Left lobe of liver (tissue), 2 donors: ENCODE measurements around the gene C2CD2. TPM values are rescaled to one million over a fixed set of nuclear protein-coding genes. Genes with fewer than 3 reads are reported as not detected.

Experiments used
- ATAC-seq: fragments of 200-7000 bp; cut with Tn5 transposase; one replicate; pipeline ENCODE4 v1.9.1; 2020; ENCODE audit warnings: mild to moderate bottlenecking, moderate library complexity
- DNase-seq: peaks from one replicate; pipeline ENCODE4 v3.0.0-alpha.2; 2020; ENCODE audit warnings: low spot score
- total RNA-seq: library from RNA; stranded (reverse); gene quantifications from one replicate; pipeline ENCODE4 v1.2.1, GENCODE V29; 2021
- donor health status: DM: no; HTN: no; CAD: no; lungs with moderate emphysema.
- donor health status: DM: no; HTN: yes; CAD: no.

Gene C2CD2
- total RNA-seq, 1 donor from 2014 or later: 10.5 TPM

DNA sequence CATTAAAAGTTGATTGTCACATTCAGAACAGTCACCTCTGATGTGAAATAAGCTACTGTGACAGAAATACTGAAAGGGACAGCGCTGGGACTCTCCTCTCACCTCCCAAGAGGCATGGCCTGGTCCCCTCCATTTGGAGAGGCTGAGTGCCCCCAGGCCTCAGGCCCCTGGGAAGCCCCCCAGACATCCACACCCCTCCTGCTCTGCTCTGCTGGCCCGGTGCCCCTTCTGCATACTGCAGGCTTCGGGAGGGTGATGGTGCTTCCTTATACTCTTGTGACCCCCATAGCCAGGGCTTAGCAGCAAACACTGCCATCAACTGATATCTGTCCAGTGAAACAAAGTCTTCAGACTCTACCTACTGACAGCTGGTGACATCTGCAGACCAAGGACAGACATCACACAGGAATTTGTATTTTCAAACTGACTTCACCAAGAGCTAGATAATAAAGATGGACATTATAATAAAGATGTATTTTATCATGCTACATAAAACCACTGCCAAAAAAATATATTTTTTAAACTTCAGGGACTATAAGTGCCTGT, 36.9 kb downstream of the C2CD2 start:
- no peak for DNase-seq
- ATAC-seq: no peak

DNA sequence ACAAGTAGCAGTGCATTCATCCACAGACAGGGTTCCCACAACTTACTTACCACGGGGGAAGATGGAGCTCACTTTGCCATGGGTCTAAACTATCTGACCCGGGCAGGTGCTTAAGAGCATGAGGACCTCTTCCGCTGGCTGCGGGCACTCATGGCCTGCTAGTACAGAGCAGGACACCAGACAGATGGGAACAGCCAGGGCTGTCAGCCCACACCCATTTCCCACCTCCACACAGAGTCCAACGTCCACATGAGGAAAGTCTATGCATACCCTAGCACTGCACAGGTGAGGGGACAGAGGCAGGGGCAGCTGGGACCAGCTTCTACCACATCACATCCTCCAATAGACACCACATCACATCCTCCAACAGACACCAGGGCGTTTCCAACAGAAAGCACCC, 38.9 kb downstream of the C2CD2 start:
- peak; percentile 29 for ATAC-seq
- DNase-seq: no peak

DNA sequence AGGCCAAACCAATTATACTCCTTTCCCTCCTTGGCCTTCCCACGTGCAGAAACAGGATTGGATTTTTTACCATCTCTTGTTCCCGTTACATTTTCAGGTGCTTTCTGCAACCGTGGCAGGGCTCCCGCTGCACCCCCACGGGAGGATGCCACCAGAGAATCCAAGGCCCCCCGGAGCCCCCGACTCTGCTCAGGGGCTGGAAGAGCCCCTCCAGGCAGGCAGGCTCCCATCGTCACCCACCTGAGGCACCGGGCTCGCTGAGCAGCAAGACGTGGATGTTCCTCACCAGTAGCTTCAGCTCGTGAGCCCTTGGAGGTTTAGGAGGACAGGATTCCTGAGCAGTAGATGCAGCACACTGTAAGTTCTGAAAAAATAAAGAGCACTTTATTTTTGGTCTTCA, 39.5 kb downstream of the C2CD2 start:
- ATAC-seq: no peak
- no peak for DNase-seq

DNA sequence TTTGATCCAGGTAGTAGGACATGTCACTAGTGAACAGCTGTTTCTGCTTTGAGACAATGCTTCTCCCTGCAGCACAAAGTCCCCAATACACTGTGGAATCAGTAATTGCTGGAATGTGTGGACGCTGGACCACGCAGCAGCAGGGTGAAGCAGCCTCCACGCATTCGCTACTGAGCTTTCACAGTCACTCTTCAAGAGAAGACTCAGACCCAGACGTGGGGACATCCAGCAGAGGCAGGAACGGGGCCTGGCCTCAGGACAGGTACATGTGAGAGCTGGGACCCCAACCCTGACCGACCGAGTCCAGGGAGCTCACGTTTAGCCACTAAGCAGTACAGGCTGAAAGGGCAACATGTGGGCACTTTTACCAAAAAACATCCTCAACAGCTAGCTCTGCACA, 40.6 kb downstream of the C2CD2 start:
- DNase-seq (no peak), ATAC-seq (no peak)

DNA sequence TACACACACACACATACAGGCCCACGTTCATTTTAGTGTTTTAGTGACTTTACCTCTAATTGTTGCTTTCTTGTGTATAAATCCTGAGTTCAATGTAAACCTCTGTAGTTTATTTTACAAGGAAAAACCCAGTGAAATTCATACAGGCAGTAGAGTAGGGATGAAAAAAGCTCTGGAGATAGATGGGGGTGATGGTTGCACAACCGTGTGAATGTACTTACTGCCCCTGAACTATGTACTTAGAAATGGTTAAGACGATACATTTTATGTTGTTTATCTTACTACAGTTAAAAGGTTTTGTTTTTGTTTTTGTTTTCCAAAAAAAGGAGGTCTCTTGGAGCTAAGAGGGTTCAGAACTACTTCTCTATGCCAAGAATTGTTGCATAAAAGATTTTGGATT, 45.0 kb downstream of the C2CD2 start:
- no peak for ATAC-seq
- DNase-seq: no peak

DNA sequence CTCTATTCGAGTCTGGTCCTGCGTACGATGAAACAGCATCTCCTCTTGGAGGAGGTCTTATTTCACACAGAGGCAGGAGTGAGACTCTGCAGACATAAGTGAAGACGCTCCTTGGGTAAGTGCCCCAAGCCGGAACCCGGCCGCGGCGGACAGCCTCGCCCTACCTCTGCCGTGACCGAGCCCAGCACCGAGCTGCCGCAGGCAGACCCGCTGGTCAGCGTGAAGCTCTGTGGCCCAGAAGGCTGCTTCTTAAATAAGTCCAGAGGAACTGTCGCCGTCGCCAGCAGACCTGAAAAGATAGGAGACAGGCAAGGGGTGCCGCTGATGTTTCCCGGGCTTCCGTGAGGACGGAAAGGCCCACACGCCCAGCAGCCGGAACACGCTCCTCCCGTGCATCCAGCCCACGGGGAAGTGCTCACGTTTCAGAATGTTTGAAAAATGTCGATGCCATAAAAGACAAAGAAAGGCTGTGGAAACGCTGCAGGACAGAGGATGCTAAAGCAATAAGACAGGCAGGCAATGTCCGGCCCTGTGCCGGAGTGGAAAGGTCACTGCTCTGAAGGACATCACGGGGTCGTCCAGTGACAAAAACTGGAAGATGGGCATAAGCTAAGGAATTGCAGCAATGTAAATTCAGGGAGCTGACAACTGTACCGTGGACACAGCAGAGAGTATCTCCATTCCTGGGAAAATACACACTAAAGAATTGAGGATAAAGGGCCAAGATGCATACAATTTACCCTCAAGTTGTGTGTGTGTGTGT, 46.1 kb downstream of the C2CD2 start:
- ATAC-seq (no peak), DNase-seq (no peak)

DNA sequence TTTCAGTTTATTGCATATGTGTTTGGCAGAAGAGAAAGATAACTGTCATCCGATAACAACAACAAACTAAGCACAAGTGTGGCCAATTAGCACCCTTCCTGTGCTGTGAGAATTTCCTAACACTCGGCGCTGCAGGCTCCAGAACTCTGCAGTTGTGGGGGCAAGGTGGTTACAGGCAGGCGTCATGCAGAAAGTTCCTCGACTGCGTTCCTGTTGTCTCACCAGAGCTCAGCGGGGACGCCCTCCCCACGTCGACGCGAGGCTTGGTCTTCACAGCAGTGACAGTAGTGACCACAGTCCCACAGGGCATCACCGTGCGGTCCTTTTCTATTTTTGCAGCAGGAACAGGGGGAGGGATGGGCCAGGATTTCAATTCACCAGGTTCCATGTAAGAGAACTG, 47.0 kb downstream of the C2CD2 start:
- DNase-seq (no peak), ATAC-seq (no peak)

DNA sequence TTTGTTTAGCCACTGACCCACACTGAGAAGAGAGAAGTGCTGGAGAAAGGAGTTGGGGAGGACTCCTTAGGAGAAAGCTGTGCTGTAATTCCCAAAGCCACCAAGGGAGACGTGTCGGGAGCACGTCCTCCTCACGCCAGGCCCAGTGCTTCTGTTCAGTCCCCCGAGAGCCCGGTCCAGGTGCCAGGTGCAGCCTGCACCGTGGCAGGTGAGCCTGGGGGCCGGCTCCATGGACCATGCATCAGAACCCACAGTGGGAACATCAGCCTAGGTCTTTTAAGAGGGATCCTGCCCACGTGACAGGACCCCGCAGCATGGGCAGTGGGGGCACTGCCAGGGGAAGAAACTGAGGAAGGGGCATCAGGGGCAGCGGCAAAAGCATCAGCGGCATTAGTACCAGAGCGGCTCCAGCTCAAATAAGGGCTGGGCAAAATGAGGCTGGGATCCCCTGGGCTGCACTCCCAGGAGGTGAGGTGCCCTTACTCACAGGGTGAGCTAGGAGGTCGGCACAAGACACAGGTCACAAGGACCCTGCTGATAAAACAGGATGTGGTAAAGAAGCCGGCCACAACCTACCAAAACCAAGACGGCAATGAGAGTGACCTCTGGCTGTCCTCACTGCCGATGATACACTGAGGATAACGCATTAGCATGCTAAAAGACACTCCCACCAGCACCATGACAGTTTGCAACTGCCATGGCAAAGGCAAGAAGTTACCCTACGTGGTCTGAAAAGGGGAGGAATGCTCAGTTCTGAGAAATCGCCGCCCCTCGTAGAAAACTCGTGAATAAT, 50.1 kb downstream of the C2CD2 start:
- DNase-seq (no peak), ATAC-seq (no peak)

DNA sequence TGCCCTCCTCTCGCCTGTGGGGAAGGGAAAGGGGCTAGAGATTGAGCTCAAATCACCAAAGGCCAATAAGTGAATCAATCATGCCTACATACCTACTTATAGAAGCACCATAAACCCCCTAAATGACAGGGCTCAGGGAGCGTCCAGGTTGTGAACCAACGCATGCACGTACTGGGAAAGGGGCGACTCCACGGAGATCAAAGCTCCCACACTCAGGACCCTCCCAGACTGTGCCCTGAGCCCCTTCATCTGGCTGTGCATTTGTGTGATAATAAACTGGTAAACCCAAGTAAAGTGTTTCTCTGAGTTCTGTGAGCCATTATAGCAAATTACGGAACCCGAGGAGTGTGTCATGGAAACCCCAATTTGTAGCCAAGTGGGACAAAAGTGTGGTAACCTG, 50.9 kb downstream of the C2CD2 start:
- no peak for DNase-seq
- no peak for ATAC-seq

DNA sequence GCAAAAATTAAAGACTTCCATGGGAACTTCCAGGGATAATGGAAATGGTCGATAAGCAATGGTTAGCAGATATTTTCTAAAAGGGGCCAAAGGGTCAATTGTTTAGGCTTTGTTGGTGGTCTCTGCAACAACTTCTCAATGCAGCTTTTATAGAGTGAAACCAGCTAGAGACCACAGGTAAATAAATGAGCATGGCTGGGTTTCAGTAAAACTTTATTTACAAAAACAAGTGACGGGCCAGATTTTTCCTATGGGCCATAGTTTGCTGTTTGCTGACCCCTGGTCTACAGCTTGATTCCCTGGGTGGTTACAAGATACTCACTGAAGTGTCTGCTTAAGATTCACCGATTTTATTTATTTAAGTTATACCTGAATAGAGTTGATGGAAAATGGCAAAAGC, 52.0 kb downstream of the C2CD2 start:
- DNase-seq: no peak
- ATAC-seq: no peak

DNA sequence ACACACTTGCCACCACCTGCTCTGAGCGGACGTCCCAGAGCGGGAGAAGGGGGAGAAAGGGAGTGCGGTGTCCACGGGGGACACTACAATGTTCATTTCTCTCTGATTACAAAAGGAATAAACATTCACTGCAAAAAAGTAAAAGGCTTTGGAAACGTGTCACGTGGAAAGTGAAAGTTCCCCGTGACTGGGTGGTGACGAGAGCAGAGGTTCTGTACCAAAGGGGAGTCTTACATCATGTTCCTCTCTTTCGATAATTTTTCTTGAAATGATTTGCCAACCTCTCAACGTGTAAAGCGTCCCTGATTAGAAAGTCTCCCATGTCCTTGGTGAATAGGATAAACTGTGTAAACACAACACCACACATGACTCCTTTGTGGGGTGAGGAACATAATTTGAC, 52.7 kb downstream of the C2CD2 start:
- no peak for ATAC-seq
- no peak for DNase-seq

DNA sequence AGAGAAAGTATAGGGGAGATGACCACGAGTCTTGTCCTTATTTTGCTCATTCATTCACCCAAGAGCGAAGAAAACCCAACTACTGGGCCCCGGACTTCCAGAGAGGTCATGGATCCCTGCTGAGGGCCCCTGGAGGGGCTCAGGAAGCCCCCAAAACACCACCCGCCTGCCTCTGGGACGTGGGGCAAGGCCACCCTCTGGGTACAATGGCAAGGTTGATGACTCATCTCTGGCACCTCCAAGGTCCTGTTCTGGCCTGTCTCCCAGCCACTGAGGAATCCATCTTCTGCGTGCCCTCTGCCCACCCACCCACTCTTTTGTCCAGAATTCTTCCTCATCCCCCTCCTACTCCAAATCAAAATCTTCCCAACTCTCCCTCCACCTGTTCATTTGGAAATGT, 53.4 kb downstream of the C2CD2 start:
- ATAC-seq (no peak), DNase-seq (no peak)

DNA sequence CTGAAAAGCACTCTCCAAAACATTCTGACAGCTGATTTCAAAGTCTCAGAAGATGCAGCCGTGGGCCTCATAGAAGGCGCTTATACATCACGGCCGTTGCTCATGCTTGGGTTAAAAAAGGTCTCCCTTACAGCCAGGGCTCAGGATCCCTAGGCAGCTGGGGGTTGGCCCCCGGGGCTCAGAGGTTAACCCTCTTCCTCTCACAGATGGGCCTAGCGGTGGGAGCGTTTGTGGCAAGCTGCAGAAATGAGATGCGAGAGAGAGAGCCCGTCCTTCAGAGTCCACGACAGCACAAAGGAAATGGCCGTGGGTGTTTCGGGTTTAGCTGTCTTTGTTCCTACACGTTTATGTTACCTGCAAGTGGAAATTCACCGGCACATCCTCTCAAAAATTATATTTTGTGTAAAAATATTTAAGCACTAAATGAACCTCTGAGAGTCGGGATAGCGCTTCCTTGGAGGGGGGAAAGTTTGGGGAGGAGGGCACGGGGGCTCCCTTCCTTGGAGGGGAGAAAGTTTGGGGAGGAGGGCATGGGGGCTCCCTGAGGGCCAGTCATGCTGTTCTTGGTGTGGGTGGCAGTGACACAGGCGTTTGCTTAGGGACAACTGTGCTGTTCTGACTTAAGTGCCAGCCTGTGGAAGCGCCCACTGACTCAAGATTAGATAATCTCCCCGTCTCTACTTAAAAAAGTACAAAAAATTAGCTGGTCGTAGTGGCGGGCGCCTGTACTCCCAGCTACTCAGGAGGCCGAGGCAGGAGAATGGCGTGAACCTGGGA, 54.2 kb downstream of the C2CD2 start:
- no peak for ATAC-seq

DNA sequence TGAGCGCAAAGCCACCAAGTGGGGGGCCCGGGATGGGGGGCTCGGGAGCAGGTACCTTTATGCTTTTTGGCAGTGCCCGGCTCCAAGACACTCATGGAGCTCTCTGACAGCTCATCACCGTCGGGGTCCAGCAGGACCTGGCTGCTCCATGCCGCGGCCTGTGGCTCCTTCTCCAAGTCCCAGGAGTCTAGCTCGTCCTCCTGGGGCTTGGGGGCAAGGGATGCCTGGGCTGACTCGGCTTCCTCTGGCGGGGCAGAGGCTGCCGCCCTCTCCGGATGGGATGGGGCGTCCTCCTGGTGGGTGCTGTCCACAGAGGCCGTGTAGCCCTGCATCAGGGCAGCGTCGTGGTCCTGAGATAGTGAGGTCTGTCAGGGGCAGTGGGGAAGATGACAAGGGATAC, 54.8 kb downstream of the C2CD2 start:
- DNase-seq (no peak), ATAC-seq (no peak)

More for the DNA sequence above, 54.2 kb downstream of the C2CD2 start:
- no peak for DNase-seq

DNA sequence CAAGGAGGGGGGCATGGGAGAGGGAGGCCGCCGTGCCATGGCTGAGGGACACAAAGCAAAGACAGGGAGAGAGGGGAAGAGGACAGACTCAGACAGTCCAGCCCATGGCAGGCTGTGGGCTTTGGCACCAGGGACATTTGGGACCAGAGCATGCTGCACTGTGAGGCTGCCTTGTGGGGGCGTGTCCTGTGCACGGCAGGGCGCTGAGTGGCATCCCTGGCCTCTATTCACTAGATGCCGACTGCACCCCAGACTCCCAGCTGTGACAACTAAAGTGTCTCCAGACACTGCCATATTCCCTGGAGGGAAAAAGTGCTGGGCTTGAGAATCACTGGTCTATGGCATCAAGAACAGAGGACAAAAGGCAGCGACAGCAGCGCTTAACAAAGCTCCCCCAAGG, 56.1 kb downstream of the C2CD2 start:
- no peak for ATAC-seq
- DNase-seq: no peak

DNA sequence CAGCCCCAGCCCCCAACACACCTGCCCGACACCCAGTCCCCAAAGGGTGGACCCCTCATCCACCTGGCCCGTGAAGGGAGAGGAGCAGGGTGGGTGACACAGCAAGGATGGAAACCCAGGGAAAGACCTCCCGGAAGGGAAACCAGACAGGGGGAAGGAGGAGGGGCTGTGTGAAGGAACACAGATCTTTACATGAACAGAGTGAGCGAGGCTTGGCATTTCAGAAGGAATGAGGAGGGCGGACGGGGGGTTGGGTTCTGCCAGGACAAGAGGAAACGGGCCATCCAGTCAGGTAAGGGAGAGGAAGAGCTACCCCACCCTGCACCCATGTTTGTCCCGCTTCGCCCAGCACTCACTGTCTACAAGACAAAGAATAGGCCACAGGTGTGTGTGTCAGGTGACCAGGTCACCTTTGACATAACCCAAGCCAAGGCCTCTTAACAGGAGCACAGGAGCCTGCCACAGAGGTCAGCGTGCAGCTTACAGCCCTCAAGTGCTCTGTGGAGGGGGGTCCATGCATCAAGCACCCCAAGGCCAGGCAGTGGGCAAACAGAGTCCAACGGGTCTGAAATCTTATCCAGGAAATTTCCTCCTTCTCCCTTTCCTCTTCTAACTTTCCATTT, 56.7 kb downstream of the C2CD2 start:
- DNase-seq (no peak), ATAC-seq (no peak)

DNA sequence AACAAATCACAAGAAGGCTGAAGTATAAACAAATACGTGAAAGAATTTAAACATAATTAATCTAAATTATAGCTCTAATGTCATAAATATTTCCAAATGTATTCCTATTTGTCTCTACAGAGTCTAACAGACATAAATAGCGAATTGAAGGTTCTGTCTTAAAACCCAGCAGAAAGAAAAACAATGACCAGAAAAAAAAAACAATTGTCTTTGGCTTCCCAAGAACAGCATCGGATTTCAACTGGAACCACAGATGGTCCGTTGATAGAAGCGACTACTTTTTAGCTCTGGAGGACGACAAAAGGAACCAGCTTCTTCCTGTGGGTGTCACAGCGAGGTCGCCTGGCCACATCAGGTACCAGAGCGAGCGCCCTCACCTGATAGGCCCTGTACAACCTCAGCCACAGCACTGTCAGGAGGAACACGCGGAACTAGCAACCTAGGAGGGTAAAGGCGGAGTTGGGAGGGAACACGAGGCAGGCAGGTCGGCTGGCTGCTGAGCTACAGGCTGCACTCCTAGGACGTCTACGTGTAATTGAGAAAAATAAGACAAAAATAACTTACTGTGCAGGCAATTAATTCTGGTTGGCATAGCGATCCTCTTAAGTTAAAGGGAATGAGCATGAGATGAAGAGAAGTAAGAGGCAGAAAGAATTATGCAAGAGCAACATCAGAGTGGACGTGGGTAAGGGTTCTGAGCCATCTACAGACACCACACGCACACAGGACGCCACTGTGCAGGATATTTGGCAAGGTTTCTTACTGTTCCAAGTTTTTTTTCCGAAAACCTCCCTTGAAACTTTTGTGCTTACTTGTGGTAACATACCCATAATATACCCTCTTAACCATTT, 58.0 kb downstream of the C2CD2 start:
- no peak for ATAC-seq
- no peak for DNase-seq

DNA sequence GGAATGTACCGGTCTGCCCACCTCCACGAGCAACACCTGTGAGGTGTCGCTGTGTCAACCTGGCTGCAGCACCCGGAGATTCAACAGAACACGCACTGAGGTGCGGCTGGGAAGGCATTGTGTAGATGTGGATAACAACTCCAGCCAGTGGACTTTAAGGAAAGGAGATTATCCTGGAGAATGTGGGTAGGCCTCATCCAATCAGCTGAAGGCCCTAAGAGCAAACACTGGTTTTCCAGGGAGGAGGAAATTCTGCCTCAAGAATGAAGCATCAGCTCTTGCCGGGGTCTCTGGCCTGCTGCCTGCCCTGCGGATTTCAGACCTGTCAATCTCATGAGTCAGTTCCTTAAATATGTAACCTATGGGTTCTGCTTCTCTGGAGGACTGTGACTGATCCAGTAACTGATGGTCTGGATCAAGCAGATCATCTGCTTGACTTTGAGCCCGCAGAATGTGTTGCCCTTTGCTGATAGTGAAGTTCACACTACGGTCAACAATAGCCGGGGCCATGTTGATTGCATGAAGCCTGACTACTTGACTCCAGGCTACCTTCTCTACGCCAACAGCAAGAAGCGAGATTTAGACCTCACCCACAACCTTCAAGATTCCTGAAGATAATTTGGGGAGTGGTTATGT, 58.8 kb downstream of the C2CD2 start:
- DNase-seq (no peak), ATAC-seq (no peak)

DNA sequence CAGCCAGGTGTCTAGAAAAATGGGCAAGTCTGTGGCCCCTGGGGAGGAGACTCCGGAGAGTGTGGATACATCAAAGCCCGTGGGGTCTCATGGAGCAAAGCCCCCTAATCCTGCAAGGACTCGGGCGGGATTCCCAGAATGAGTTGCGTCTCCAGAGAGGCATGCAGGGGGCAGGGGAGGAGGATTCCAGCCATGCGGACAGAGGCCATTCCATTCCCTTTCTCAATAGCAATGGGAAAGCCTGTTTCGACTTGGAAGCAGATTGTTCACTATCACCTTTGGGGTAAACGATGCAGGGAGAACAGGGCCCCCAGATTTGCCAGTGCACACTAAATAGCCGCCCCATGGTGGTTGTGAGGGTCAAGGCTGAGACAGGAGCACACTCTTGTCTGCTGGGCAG, 59.3 kb downstream of the C2CD2 start:
- DNase-seq (no peak), ATAC-seq (no peak)

DNA sequence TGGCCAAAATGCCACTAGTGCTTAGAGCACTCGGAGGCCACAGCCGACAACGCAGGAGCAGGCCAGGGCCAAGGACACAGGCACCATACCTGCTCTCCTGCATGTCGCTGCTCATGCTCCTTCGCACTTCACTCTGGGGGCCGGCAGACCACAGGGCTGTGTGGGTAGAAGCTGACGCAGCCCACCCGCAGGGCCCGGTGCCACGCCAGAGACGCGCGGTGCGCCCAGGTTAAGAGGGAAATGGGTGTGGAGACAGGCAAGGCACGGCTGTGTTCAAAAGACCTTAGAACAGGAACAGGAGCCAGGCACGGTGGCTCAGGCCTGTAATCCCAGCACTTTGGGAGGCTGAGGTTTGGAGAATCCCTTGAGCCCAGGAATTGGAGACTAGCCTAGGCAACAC, 61.1 kb downstream of the C2CD2 start:
- ATAC-seq: no peak

More for the DNA sequence above, 61.1 kb downstream of the C2CD2 start:
- DNase-seq: no peak
